HEK293 (cell line): ENCODE measurements around the gene KCNV2.
A peak's percentile ranks its signal among the peaks of the same experiment; 100 is the strongest.

Experiments used
- AEBP2 ChIP-seq: fragments of 450-650 bp; formaldehyde crosslinking; IDR thresholded peaks from 2 replicates; pipeline ENCODE4 v1.5.1; 2016; ENCODE audit warnings: missing biosample characterization, missing genetic modification characterization, borderline replicate concordance
- ELK4 ChIP-seq: IDR thresholded peaks from 2 replicates; pipeline ENCODE4 v1.6.1; 2011; ENCODE audit warnings: mild to moderate bottlenecking, low read depth, low read length, borderline replicate concordance
- GLI4 ChIP-seq: fragments of 450-650 bp; formaldehyde crosslinking; IDR thresholded peaks from 2 replicates; pipeline ENCODE4 v1.5.1; 2016; ENCODE audit warnings: missing biosample characterization, missing genetic modification characterization
- HOXD13 ChIP-seq: sonication (generic); formaldehyde crosslinking; IDR thresholded peaks from 2 replicates; pipeline ENCODE4 v1.8.0; 2022; ENCODE audit warnings: missing genetic modification reagents, borderline replicate concordance
- SETDB1 ChIP-seq: IDR thresholded peaks from one replicate; pipeline ENCODE4 v1.6.1; 2017; ENCODE audit warnings: mild to moderate bottlenecking, low read length, moderate library complexity, mixed read lengths; ENCODE audit not compliant: insufficient read length
- WT1 ChIP-seq: fragments of 450-650 bp; formaldehyde crosslinking; IDR thresholded peaks from 2 replicates; pipeline ENCODE4 v1.5.1; 2016; ENCODE audit warnings: missing biosample characterization, missing genetic modification characterization
- ZBTB6 ChIP-seq: fragments of 450-650 bp; formaldehyde crosslinking; IDR thresholded peaks from 2 replicates; pipeline ENCODE4 v1.5.1; 2017; ENCODE audit warnings: missing biosample characterization, missing genetic modification characterization
- ZNF114 ChIP-seq: fragments of 450-650 bp; formaldehyde crosslinking; IDR thresholded peaks from 2 replicates; pipeline ENCODE4 v1.5.0; 2017; ENCODE audit warnings: missing biosample characterization, missing genetic modification characterization
- ZNF146 ChIP-seq: fragments of 450-650 bp; formaldehyde crosslinking; IDR thresholded peaks from 2 replicates; pipeline ENCODE4 v1.5.1; 2016; ENCODE audit warnings: missing biosample characterization, missing genetic modification characterization
- ZNF16 ChIP-seq: fragments of 450-650 bp; formaldehyde crosslinking; IDR thresholded peaks from 2 replicates; pipeline ENCODE4 v1.5.1; 2016; ENCODE audit warnings: low read depth, missing biosample characterization, missing genetic modification characterization
- ZNF169 ChIP-seq: fragments of 450-650 bp; formaldehyde crosslinking; IDR thresholded peaks from 2 replicates; pipeline ENCODE4 v1.5.1; 2016; ENCODE audit warnings: missing biosample characterization, missing genetic modification characterization
- ZNF18 ChIP-seq: fragments of 450-650 bp; formaldehyde crosslinking; IDR thresholded peaks from 2 replicates; pipeline ENCODE4 v1.5.1; 2016; ENCODE audit warnings: missing biosample characterization, missing genetic modification characterization
- ZNF274 ChIP-seq, 2 experiments: fragments of 200-500 bp in 1 of 2; fragments of 450-650 bp in 1 of 2; sonication (Bioruptor generic) in 1 of 2; formaldehyde crosslinking in 1 of 2; IDR thresholded peaks; 2 replicates each; pipeline versions ENCODE4 v1.5.1 to v1.6.1; 2014 to 2016; ENCODE audit warnings: borderline replicate concordance in 1 of 2, inconsistent platforms in 1 of 2, low read length in 1 of 2, missing biosample characterization in 1 of 2, missing genetic modification characterization in 1 of 2
- ZNF335 ChIP-seq: fragments of 450-650 bp; formaldehyde crosslinking; conservative IDR thresholded peaks from 2 replicates; pipeline ENCODE4 v1.5.1; 2016; ENCODE audit warnings: missing biosample characterization, missing genetic modification characterization
- ZNF404 ChIP-seq: fragments of 450-650 bp; formaldehyde crosslinking; IDR thresholded peaks from 2 replicates; pipeline ENCODE4 v1.5.1; 2017; ENCODE audit warnings: missing biosample characterization, missing genetic modification characterization
- ZNF416 ChIP-seq: fragments of 450-650 bp; formaldehyde crosslinking; IDR thresholded peaks from 2 replicates; pipeline ENCODE4 v1.5.1; 2016; ENCODE audit warnings: missing biosample characterization, missing genetic modification characterization
- ZNF510 ChIP-seq: fragments of 450-650 bp; formaldehyde crosslinking; IDR thresholded peaks from 2 replicates; pipeline ENCODE4 v1.5.1; 2018; ENCODE audit warnings: mild to moderate bottlenecking, missing genetic modification characterization, missing biosample characterization; ENCODE audit not compliant: insufficient replicate concordance
- ZNF521 ChIP-seq: fragments of 450-650 bp; formaldehyde crosslinking; IDR thresholded peaks from 2 replicates; pipeline ENCODE4 v1.5.1; 2017; ENCODE audit warnings: missing biosample characterization, mild to moderate bottlenecking, missing genetic modification characterization
- ZNF544 ChIP-seq: fragments of 450-650 bp; formaldehyde crosslinking; IDR thresholded peaks from 2 replicates; pipeline ENCODE4 v1.5.0; 2017; ENCODE audit warnings: missing biosample characterization, missing genetic modification characterization
- ZNF561 ChIP-seq: fragments of 450-650 bp; IDR thresholded peaks from 2 replicates; pipeline ENCODE4 v1.5.1; 2018; ENCODE audit warnings: missing biosample characterization, missing genetic modification characterization, borderline replicate concordance
- ZNF596 ChIP-seq: fragments of 450-650 bp; IDR thresholded peaks from 2 replicates; pipeline ENCODE4 v1.5.0; 2018; ENCODE audit warnings: missing biosample characterization, mild to moderate bottlenecking, missing genetic modification characterization, moderate library complexity
- ZNF600 ChIP-seq: fragments of 450-650 bp; formaldehyde crosslinking; IDR thresholded peaks from 2 replicates; pipeline ENCODE4 v1.5.1; 2016; ENCODE audit warnings: missing biosample characterization, missing genetic modification characterization
- ZNF626 ChIP-seq: fragments of 450-650 bp; sonication (Bioruptor Pico); formaldehyde crosslinking; IDR thresholded peaks from 2 replicates; pipeline ENCODE4 v1.5.1; 2018; ENCODE audit warnings: missing biosample characterization, missing genetic modification characterization, inconsistent platforms
- ZNF639 ChIP-seq: fragments of 450-650 bp; formaldehyde crosslinking; IDR thresholded peaks from 2 replicates; pipeline ENCODE4 v1.5.1; 2016; ENCODE audit warnings: missing biosample characterization, missing genetic modification characterization
- ZNF701 ChIP-seq: fragments of 450-650 bp; formaldehyde crosslinking; IDR thresholded peaks from 2 replicates; pipeline ENCODE4 v1.5.1; 2016; ENCODE audit warnings: missing biosample characterization, missing genetic modification characterization
- ZNF747 ChIP-seq: fragments of 450-650 bp; formaldehyde crosslinking; IDR thresholded peaks from 2 replicates; pipeline ENCODE4 v1.5.1; 2016; ENCODE audit warnings: missing biosample characterization, missing genetic modification characterization
- TF ChIP-seq, protein P1 (sequence below): fragments of 450-650 bp; formaldehyde crosslinking; IDR thresholded peaks from 2 replicates; pipeline ENCODE4 v1.5.1; 2016; ENCODE audit warnings: missing biosample characterization, missing genetic modification characterization
- TF ChIP-seq, protein P2 (sequence below): fragments of 450-650 bp; formaldehyde crosslinking; IDR thresholded peaks from 2 replicates; pipeline ENCODE4 v1.5.1; 2016; ENCODE audit warnings: missing biosample characterization, missing genetic modification characterization
- TF ChIP-seq, protein P3 (sequence below): fragments of 450-650 bp; formaldehyde crosslinking; IDR thresholded peaks from 2 replicates; pipeline ENCODE4 v1.5.1; 2017; ENCODE audit warnings: missing biosample characterization, missing genetic modification characterization

KCNV2 gene

GRCh38 chr9:2727966-2728613 lies 10.8 kb downstream of the KCNV2 start (continued):
- TF ChIP-seq ELK4 = no peak
- TF ChIP-seq ZNF561 = no peak
- no peak for TF ChIP-seq AEBP2 (tag by site-specific recombination)
- TF ChIP-seq ZNF16 (tag by site-specific recombination) = no peak
- TF ChIP-seq ZNF169 = no peak
- no peak for TF ChIP-seq ZNF521
- TF ChIP-seq ZNF146 (tag by site-specific recombination) = no peak
- TF ChIP-seq ZNF114 = no peak
- no peak for TF ChIP-seq ZNF404 (tag by site-specific recombination)
- no peak for TF ChIP-seq SETDB1
- TF ChIP-seq, protein P1, sequence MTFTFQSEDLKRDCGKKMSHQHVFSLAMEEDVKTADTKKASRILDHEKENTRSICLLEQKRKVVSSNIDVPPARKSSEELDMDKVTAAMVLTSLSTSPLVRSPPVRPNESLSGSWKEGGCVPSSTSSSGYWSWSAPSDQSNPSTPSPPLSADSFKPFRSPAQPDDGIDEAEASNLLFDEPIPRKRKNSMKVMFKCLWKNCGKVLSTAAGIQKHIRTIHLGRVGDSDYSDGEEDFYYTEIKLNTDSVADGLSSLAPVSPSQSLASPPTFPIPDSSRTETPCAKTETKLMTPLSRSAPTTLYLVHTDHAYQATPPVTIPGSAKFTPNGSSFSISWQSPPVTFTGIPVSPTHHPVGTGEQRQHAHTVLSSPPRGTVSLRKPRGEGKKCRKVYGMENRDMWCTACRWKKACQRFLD = no peak
- no peak for TF ChIP-seq ZNF600
- TF ChIP-seq ZNF510 (tag by site-specific recombination) = no peak
- TF ChIP-seq GLI4 (tag by site-specific recombination) = no peak
- TF ChIP-seq, protein P2, sequence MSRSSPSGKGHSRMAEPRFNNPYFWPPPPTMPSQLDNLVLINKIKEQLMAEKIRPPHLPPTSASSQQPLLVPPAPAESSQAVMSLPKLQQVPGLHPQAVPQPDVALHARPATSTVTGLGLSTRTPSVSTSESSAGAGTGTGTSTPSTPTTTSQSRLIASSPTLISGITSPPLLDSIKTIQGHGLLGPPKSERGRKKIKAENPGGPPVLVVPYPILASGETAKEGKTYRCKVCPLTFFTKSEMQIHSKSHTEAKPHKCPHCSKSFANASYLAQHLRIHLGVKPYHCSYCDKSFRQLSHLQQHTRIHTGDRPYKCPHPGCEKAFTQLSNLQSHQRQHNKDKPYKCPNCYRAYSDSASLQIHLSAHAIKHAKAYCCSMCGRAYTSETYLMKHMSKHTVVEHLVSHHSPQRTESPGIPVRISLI (tag by site-specific recombination) = no peak
- no peak for TF ChIP-seq ZNF747 (tag by site-specific recombination)
- no peak for TF ChIP-seq ZNF18 (tag by site-specific recombination)
- no peak for TF ChIP-seq ZNF335 (tag by site-specific recombination)
- TF ChIP-seq ZNF701 (tag by site-specific recombination) = no peak
- TF ChIP-seq, protein P3, sequence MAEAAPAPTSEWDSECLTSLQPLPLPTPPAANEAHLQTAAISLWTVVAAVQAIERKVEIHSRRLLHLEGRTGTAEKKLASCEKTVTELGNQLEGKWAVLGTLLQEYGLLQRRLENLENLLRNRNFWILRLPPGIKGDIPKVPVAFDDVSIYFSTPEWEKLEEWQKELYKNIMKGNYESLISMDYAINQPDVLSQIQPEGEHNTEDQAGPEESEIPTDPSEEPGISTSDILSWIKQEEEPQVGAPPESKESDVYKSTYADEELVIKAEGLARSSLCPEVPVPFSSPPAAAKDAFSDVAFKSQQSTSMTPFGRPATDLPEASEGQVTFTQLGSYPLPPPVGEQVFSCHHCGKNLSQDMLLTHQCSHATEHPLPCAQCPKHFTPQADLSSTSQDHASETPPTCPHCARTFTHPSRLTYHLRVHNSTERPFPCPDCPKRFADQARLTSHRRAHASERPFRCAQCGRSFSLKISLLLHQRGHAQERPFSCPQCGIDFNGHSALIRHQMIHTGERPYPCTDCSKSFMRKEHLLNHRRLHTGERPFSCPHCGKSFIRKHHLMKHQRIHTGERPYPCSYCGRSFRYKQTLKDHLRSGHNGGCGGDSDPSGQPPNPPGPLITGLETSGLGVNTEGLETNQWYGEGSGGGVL = no peak
- no peak for TF ChIP-seq ZNF416
- TF ChIP-seq ZNF596 (tag by site-specific recombination) = no peak
- no peak; the same call in 1 of the 2 replicates for TF ChIP-seq ZBTB6 (tag by site-specific recombination)
- no peak for TF ChIP-seq ZNF626 (tag by site-specific recombination)
- no peak for TF ChIP-seq ZNF274 (IDR thresholded peaks at IDR 0.05; ENCODE audit: low read length)
- no peak for TF ChIP-seq ZNF274 (tag by site-specific recombination; IDR thresholded peaks at IDR 0.05; ENCODE audit: borderline replicate concordance)
- TF ChIP-seq WT1 (tag by site-specific recombination) = peak; percentile 97
- TF ChIP-seq ZNF639 (tag by site-specific recombination) = peak; percentile 59; the same call in 1 of the 2 replicates
- TF ChIP-seq ZNF544 (tag by site-specific recombination) = no peak
- TF ChIP-seq HOXD13 (CRISPR knock-in tag) = no peak
